Measurements from ENCODE around the gene IL21R.

Gene IL21R

DNA sequence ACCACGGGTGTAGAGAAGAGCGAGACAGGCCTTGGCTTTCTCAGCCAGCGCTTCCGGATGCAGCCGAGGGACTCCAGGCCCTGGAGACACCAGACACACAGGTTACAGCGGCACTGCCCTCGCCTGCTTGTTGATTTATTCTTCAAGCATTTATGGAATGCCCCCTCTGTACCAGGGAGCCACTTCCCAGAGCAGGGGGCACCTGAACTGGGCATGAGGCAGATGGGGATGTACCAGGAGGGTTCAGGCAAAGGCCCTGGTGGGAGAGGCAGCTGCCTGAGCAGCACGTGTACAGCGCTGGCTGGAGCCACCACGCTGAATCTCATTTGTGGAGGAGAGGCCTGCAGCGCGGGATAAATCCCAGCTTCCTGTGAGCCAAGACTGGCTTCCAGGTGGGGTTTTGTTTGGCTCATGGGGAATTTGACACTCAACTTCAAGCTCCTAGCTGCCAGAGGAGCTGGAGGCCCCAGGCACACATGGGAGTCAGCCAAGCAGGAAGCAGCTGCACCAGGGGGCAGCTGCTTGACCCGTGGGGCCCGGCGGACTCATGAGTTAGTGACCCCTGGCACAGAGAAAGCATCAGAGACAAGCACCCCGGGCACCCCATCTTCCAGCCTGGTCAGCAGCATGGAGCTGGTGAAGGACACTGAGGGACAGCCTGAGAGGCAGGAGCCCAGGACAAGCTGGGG, 59.7 kb downstream of the IL21R start:
- no peak; the same call in 2 of the 3 replicates for ATAC-seq
- TF ChIP-seq ZC3H10 (CRISPR knock-in tag; IDR thresholded peaks at IDR 0.05) = no peak
- TF ChIP-seq ISL1 (CRISPR knock-in tag; IDR thresholded peaks at IDR 0.05) = no peak
- TF ChIP-seq POU6F1 (CRISPR knock-in tag; IDR thresholded peaks at IDR 0.05; ENCODE audit: borderline replicate concordance, low read depth) = no peak
- TF ChIP-seq ARNTL (CRISPR knock-in tag; IDR thresholded peaks at IDR 0.05; ENCODE audit: borderline replicate concordance, low read depth) = no peak
- no peak for TF ChIP-seq BACH2 (CRISPR knock-in tag; IDR thresholded peaks at IDR 0.05; ENCODE audit: borderline replicate concordance)
- TF ChIP-seq ESRRG (CRISPR knock-in tag; IDR thresholded peaks at IDR 0.05) = no peak
- no peak for TF ChIP-seq ZNF565 (CRISPR knock-in tag; conservative IDR thresholded peaks at IDR 0.05; ENCODE audit: low read depth)
- TF ChIP-seq PPARA (CRISPR knock-in tag; IDR thresholded peaks at IDR 0.05; ENCODE audit: borderline replicate concordance) = no peak
- TF ChIP-seq SNAI2 (CRISPR knock-in tag; IDR thresholded peaks at IDR 0.05) = no peak
- TF ChIP-seq, protein P1, sequence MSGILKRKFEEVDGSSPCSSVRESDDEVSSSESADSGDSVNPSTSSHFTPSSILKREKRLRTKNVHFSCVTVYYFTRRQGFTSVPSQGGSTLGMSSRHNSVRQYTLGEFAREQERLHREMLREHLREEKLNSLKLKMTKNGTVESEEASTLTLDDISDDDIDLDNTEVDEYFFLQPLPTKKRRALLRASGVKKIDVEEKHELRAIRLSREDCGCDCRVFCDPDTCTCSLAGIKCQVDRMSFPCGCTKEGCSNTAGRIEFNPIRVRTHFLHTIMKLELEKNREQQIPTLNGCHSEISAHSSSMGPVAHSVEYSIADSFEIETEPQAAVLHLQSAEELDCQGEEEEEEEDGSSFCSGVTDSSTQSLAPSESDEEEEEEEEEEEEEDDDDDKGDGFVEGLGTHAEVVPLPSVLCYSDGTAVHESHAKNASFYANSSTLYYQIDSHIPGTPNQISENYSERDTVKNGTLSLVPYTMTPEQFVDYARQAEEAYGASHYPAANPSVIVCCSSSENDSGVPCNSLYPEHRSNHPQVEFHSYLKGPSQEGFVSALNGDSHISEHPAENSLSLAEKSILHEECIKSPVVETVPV (CRISPR knock-in tag; IDR thresholded peaks at IDR 0.05) = no peak

DNA sequence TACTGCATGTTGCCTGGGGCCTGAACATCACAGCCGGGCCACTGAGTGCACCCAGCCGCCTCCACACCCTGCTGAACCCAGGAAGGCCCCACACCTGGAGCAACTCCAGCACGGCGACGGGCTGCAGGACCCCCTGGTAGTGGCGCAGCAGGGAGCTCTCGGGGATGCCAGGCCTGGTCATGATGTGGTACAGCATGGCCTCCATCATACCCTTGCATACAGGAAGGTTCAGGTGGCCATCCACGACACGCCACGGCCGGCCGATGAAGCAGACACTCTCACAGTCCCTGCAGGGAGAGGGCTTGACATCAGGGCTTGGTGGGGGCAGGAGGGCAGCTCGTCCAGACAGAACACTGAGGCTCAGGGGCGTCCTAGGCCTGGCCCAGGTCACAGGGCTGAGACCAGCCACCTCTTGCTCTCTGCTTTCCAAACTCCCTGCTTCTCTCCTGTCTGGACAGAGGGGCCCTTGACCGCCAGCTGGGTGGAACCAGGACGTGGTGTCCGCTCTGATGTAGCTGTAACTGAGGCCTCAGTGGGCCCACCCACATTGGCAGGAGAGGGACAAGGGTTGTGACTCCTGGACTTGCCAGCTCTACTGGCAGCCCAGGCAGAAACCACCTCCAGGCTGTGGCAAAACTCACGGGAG, 60.3 kb downstream of the IL21R start:
- no peak for ATAC-seq
- TF ChIP-seq POU6F1 (CRISPR knock-in tag; IDR thresholded peaks at IDR 0.05; ENCODE audit: borderline replicate concordance, low read depth) (no peak), PPARA (CRISPR knock-in tag; IDR thresholded peaks at IDR 0.05; ENCODE audit: borderline replicate concordance) (no peak), TCF4 (CRISPR knock-in tag; IDR thresholded peaks at IDR 0.05; ENCODE audit: borderline replicate concordance) (no peak), BACH2 (CRISPR knock-in tag; IDR thresholded peaks at IDR 0.05; ENCODE audit: borderline replicate concordance) (no peak), ESRRG (CRISPR knock-in tag; IDR thresholded peaks at IDR 0.05) (no peak), ZNF565 (CRISPR knock-in tag; conservative IDR thresholded peaks at IDR 0.05; ENCODE audit: low read depth) (no peak), ZC3H10 (CRISPR knock-in tag; IDR thresholded peaks at IDR 0.05) (no peak), ZFP30 (CRISPR knock-in tag; IDR thresholded peaks at IDR 0.05) (no peak), SNAI2 (CRISPR knock-in tag; IDR thresholded peaks at IDR 0.05) (no peak), RARB (CRISPR knock-in tag; IDR thresholded peaks at IDR 0.05) (no peak), CSDC2 (CRISPR knock-in tag; IDR thresholded peaks at IDR 0.05) (no peak), ZNF70 (CRISPR knock-in tag; IDR thresholded peaks at IDR 0.05) (no peak), TOX (CRISPR knock-in tag; IDR thresholded peaks at IDR 0.05; ENCODE audit: borderline replicate concordance) (no peak)
- TF ChIP-seq, protein P1 (CRISPR knock-in tag; IDR thresholded peaks at IDR 0.05) = no peak

DNA sequence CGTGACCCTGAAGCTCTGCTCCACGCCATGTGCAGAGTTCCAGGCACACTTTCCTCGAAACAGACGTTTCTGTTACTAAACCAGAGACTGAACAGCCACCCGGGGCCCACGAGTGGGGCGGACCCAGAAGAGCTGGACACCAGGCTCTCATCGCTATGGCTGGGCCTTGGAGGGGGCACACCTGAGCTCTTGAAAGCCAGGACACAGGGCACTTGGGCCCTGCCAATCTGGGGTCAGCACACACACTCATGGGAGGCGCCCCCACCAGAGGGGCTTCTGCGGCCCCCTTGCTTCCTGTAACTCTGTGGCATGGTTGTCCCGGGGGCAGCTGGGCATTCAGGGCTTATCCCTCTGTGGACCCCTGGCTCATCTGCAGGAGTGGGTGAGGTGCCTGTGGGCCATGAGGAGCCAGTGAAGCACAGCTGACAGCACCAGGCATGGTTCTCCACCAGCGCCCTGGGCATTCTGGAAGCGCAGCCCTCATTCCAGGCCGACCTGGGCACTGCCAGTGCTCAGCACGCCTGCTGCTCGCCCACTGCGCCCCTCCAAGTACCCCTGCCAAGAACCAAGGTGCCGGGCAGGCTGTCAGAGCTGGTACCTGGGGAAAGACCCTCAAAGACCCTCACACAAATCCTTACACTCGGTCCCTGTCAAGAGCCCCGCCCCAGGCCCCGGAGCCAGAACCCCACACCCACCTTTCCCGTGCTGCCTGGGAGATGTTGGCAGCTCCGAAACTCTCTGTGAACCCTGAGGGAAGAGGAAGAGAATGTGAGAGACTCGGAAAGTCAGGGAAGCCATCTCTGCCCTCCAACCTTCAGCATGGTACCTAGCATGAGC, 61.1 kb downstream of the IL21R start:
- no peak for TF ChIP-seq ISL1 (CRISPR knock-in tag; IDR thresholded peaks at IDR 0.05)
- no peak for TF ChIP-seq PPARA (CRISPR knock-in tag; IDR thresholded peaks at IDR 0.05; ENCODE audit: borderline replicate concordance)
- no peak for TF ChIP-seq TCF4 (CRISPR knock-in tag; IDR thresholded peaks at IDR 0.05; ENCODE audit: borderline replicate concordance)
- TF ChIP-seq ARNTL (CRISPR knock-in tag; IDR thresholded peaks at IDR 0.05; ENCODE audit: borderline replicate concordance, low read depth) = no peak
- TF ChIP-seq ZNF8 (CRISPR knock-in tag; IDR thresholded peaks at IDR 0.05) = no peak
- TF ChIP-seq, protein P2, sequence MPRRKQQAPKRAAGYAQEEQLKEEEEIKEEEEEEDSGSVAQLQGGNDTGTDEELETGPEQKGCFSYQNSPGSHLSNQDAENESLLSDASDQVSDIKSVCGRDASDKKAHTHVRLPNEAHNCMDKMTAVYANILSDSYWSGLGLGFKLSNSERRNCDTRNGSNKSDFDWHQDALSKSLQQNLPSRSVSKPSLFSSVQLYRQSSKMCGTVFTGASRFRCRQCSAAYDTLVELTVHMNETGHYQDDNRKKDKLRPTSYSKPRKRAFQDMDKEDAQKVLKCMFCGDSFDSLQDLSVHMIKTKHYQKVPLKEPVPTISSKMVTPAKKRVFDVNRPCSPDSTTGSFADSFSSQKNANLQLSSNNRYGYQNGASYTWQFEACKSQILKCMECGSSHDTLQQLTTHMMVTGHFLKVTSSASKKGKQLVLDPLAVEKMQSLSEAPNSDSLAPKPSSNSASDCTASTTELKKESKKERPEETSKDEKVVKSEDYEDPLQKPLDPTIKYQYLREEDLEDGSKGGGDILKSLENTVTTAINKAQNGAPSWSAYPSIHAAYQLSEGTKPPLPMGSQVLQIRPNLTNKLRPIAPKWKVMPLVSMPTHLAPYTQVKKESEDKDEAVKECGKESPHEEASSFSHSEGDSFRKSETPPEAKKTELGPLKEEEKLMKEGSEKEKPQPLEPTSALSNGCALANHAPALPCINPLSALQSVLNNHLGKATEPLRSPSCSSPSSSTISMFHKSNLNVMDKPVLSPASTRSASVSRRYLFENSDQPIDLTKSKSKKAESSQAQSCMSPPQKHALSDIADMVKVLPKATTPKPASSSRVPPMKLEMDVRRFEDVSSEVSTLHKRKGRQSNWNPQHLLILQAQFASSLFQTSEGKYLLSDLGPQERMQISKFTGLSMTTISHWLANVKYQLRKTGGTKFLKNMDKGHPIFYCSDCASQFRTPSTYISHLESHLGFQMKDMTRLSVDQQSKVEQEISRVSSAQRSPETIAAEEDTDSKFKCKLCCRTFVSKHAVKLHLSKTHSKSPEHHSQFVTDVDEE (CRISPR knock-in tag; IDR thresholded peaks at IDR 0.05) = no peak
- TF ChIP-seq ESRRG (CRISPR knock-in tag; IDR thresholded peaks at IDR 0.05) = no peak
- no peak for TF ChIP-seq TOX (CRISPR knock-in tag; IDR thresholded peaks at IDR 0.05; ENCODE audit: borderline replicate concordance)
- no peak for TF ChIP-seq ZNF565 (CRISPR knock-in tag; conservative IDR thresholded peaks at IDR 0.05; ENCODE audit: low read depth)
- TF ChIP-seq, protein P3, sequence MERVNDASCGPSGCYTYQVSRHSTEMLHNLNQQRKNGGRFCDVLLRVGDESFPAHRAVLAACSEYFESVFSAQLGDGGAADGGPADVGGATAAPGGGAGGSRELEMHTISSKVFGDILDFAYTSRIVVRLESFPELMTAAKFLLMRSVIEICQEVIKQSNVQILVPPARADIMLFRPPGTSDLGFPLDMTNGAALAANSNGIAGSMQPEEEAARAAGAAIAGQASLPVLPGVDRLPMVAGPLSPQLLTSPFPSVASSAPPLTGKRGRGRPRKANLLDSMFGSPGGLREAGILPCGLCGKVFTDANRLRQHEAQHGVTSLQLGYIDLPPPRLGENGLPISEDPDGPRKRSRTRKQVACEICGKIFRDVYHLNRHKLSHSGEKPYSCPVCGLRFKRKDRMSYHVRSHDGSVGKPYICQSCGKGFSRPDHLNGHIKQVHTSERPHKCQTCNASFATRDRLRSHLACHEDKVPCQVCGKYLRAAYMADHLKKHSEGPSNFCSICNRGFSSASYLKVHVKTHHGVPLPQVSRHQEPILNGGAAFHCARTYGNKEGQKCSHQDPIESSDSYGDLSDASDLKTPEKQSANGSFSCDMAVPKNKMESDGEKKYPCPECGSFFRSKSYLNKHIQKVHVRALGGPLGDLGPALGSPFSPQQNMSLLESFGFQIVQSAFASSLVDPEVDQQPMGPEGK (CRISPR knock-in tag; IDR thresholded peaks at IDR 0.05; ENCODE audit: borderline replicate concordance) = no peak
- no peak for TF ChIP-seq BACH2 (CRISPR knock-in tag; IDR thresholded peaks at IDR 0.05; ENCODE audit: borderline replicate concordance)
- TF ChIP-seq SNAI2 (CRISPR knock-in tag; IDR thresholded peaks at IDR 0.05) = no peak
- TF ChIP-seq ZFP30 (CRISPR knock-in tag; IDR thresholded peaks at IDR 0.05) = no peak
- ATAC-seq = no peak
